IMR-90 (cell line): ENCODE results near the gene GAS5. TPM values are rescaled to one million over a fixed set of nuclear protein-coding genes. Genes with fewer than 3 reads are reported as not detected.

ENCODE experiments used
- ATAC-seq: fragments of 200-7000 bp; cut with Tn5 transposase; 2 replicates; pipeline ENCODE4 v1.9.1; 2020; ENCODE audit warnings: low read depth, mild to moderate bottlenecking, moderate library complexity
- BruUV-seq: library from RNA; stranded (reverse); fragments of 400-500 nt; replicated peaks from 2 replicates; lab custom pipeline; 2021; lab: Mats Ljungman, UMichigan
- CTCF ChIA-PET: fragments of 300-600 bp; formaldehyde crosslinking; extraction: SDS; loops from one replicate; lab custom pipeline; 2021; ENCODE audit warnings: antibody characterized with exemption; lab: Yijun Ruan, JAX
- POLR2A ChIA-PET: fragments of 300-600 bp; sonication (Branson Sonifier 250); formaldehyde crosslinking; loops from one replicate; lab custom pipeline; 2022; ENCODE audit warnings: antibody characterized with exemption; ENCODE audit not compliant: unreplicated experiment; lab: Charles Lee
- DNase-seq: peaks from one replicate; pipeline ENCODE4 v3.0.0; 2013
- H2AFZ ChIP-seq: replicated peaks from 2 replicates; pipeline ENCODE3; 2013; ENCODE audit warnings: low read length, mild to moderate bottlenecking; ENCODE audit not compliant: poor library complexity
- H2AK5ac ChIP-seq: 2 replicates; pipeline ENCODE4 v1.6.1; 2013; ENCODE audit warnings: low read depth, low read length, inconsistent platforms
- H2AK9ac ChIP-seq: replicated peaks from 2 replicates; pipeline ENCODE3; 2013; ENCODE audit warnings: mild to moderate bottlenecking, low read depth, low read length, moderate library complexity; ENCODE audit not compliant: poor library complexity
- H2BK120ac ChIP-seq: 2 replicates; pipeline ENCODE4 v1.6.1; 2013; ENCODE audit warnings: low read depth, low read length, inconsistent platforms
- H2BK15ac ChIP-seq: 3 replicates; pipeline ENCODE4 v1.6.1; 2013; ENCODE audit warnings: low read depth, low read length, inconsistent platforms
- H2BK20ac ChIP-seq: 2 replicates; pipeline ENCODE4 v1.6.1; 2013; ENCODE audit warnings: low read depth, mild to moderate bottlenecking, inconsistent platforms, low read length, moderate library complexity
- H2BK5ac ChIP-seq: 2 replicates; pipeline ENCODE4 v1.6.1; 2013; ENCODE audit warnings: mild to moderate bottlenecking, low read depth, low read length, inconsistent platforms; ENCODE audit not compliant: poor library complexity, severe bottlenecking
- H3K14ac ChIP-seq: replicated peaks from 2 replicates; pipeline ENCODE4 v1.6.1; 2013; ENCODE audit warnings: low read depth, low read length, inconsistent platforms
- H3K18ac ChIP-seq: 2 replicates; pipeline ENCODE4 v1.6.1; 2013; ENCODE audit warnings: low read depth, low read length, control low read depth
- H3K23ac ChIP-seq: 2 replicates; pipeline ENCODE4 v1.6.1; 2013; ENCODE audit warnings: low read depth, low read length, inconsistent platforms
- H3K27ac ChIP-seq: 2 replicates; pipeline ENCODE4 v1.5.1; 2013; ENCODE audit warnings: mild to moderate bottlenecking, control low read depth, low read length; ENCODE audit not compliant: insufficient read depth
- H3K27me3 ChIP-seq: 2 replicates; pipeline ENCODE4 v1.6.1; 2013; ENCODE audit warnings: low read length; ENCODE audit not compliant: control insufficient read depth, insufficient read depth
- H3K36me3 ChIP-seq: 2 replicates; pipeline ENCODE4 v1.6.1; 2013; ENCODE audit warnings: low read length, mixed read lengths; ENCODE audit not compliant: control insufficient read depth, insufficient read depth
- H3K4ac ChIP-seq: 2 replicates; pipeline ENCODE4 v1.6.1; 2013; ENCODE audit warnings: low read depth, low read length, inconsistent platforms
- H3K4me1 ChIP-seq: 2 replicates; pipeline ENCODE4 v1.6.1; 2013; ENCODE audit warnings: low read length, mixed read lengths; ENCODE audit not compliant: control insufficient read depth, insufficient read depth
- H3K4me2 ChIP-seq: 2 replicates; pipeline ENCODE4 v1.6.1; 2013; ENCODE audit warnings: low read depth, mild to moderate bottlenecking, control low read depth, low read length, moderate library complexity
- H3K4me3 ChIP-seq: 2 replicates; pipeline ENCODE4 v1.5.1; 2013; ENCODE audit warnings: low read depth, mild to moderate bottlenecking, control low read depth, low read length, moderate library complexity; ENCODE audit not compliant: insufficient read depth
- H3K56ac ChIP-seq: 2 replicates; pipeline ENCODE4 v1.6.1; 2013; ENCODE audit warnings: low read length, inconsistent platforms; ENCODE audit not compliant: insufficient read depth; ENCODE audit errors: extremely low read depth
- H3K79me1 ChIP-seq, 2 experiments: 2 replicates each; pipeline ENCODE4 v1.6.1; 2013; ENCODE audit warnings: low read length in 2 of 2, inconsistent platforms in 1 of 2, low read depth in 1 of 2
- H3K9ac ChIP-seq: 2 replicates; pipeline ENCODE4 v1.6.1; 2013; ENCODE audit warnings: low read depth, low read length, control low read depth
- H3K9me1 ChIP-seq: 2 replicates; pipeline ENCODE4 v1.6.1; 2013; ENCODE audit warnings: low read length, inconsistent platforms; ENCODE audit not compliant: insufficient read depth
- H3K9me3 ChIP-seq: 2 replicates; pipeline ENCODE4 v1.6.1; 2013; ENCODE audit warnings: low read length; ENCODE audit not compliant: control insufficient read depth, insufficient read depth
- H4K20me1 ChIP-seq: 2 replicates; pipeline ENCODE4 v1.6.1; 2013; ENCODE audit warnings: low read length, inconsistent platforms; ENCODE audit not compliant: insufficient read depth
- H4K5ac ChIP-seq: 2 replicates; pipeline ENCODE4 v1.6.1; 2013; ENCODE audit warnings: mild to moderate bottlenecking, low read depth, low read length, control low read depth
- H4K8ac ChIP-seq, 2 experiments: 2 replicates each; pipeline ENCODE4 v1.6.1; 2013; ENCODE audit warnings: low read depth in 2 of 2, low read length in 2 of 2, control low read depth in 1 of 2, inconsistent platforms in 1 of 2
- H4K91ac ChIP-seq: 2 replicates; pipeline ENCODE4 v1.6.1; 2013; ENCODE audit warnings: low read depth, low read length, inconsistent platforms; ENCODE audit not compliant: insufficient read depth
- BHLHE40 ChIP-seq: fragments of 150-350 bp; IDR thresholded peaks from 2 replicates; pipeline ENCODE4 v1.6.1; 2016; ENCODE audit warnings: mild to moderate bottlenecking, low read depth, low read length
- CEBPB ChIP-seq: IDR thresholded peaks from 2 replicates; pipeline ENCODE4 v1.6.1; 2012; ENCODE audit warnings: low read depth, low read length, improper control_type of control experiment
- CHD1 ChIP-seq: IDR thresholded peaks from 2 replicates; pipeline ENCODE4 v1.6.1; 2012; ENCODE audit warnings: low read depth, low read length, improper control_type of control experiment
- CTCF ChIP-seq: conservative IDR thresholded peaks from 2 replicates; pipeline ENCODE4 v1.5.1; 2012; ENCODE audit warnings: mild to moderate bottlenecking, low read depth, low read length, improper control_type of control experiment
- ELK1 ChIP-seq: fragments of 150-350 bp; IDR thresholded peaks from 2 replicates; pipeline ENCODE4 v1.6.1; 2016; ENCODE audit warnings: low read depth, mild to moderate bottlenecking, low read length, moderate library complexity, borderline replicate concordance
- FOS ChIP-seq: fragments of 150-350 bp; IDR thresholded peaks from 2 replicates; pipeline ENCODE4 v1.6.1; 2016; ENCODE audit warnings: low read depth, low read length
- MAFK ChIP-seq: IDR thresholded peaks from 2 replicates; pipeline ENCODE4 v1.6.1; 2012; ENCODE audit warnings: low read depth, low read length, improper control_type of control experiment
- MAZ ChIP-seq: IDR thresholded peaks from 2 replicates; pipeline ENCODE4 v1.6.1; 2012; ENCODE audit warnings: low read depth, mild to moderate bottlenecking, low read length, improper control_type of control experiment, moderate library complexity, borderline replicate concordance
- MXI1 ChIP-seq: IDR thresholded peaks from 2 replicates; pipeline ENCODE4 v1.6.1; 2012; ENCODE audit warnings: low read depth, mild to moderate bottlenecking, low read length, moderate library complexity, borderline replicate concordance
- NFE2L2 ChIP-seq: fragments of 150-350 bp; IDR thresholded peaks from 2 replicates; pipeline ENCODE4 v1.6.1; 2016; ENCODE audit warnings: low read depth, mild to moderate bottlenecking, low read length
- POLR2A ChIP-seq: IDR thresholded peaks from 2 replicates; pipeline ENCODE4 v1.6.1; 2012; ENCODE audit warnings: mild to moderate bottlenecking, low read depth, low read length
- RAD21 ChIP-seq: IDR thresholded peaks from 2 replicates; pipeline ENCODE4 v1.6.1; 2012; ENCODE audit warnings: low read length, improper control_type of control experiment
- RCOR1 ChIP-seq: IDR thresholded peaks from 2 replicates; pipeline ENCODE4 v1.6.1; 2012; ENCODE audit warnings: mild to moderate bottlenecking, low read length, improper control_type of control experiment; ENCODE audit not compliant: insufficient replicate concordance
- SMC3 ChIP-seq: fragments of 150-350 bp; IDR thresholded peaks from 2 replicates; pipeline ENCODE4 v1.6.1; 2016; ENCODE audit warnings: low read depth, mild to moderate bottlenecking, antibody characterized with exemption, low read length, moderate library complexity
- USF2 ChIP-seq: fragments of 150-350 bp; IDR thresholded peaks from 2 replicates; pipeline ENCODE4 v1.6.1; 2017; ENCODE audit warnings: mild to moderate bottlenecking, antibody characterized with exemption, low read length, low read depth
- WGBS, 2 experiments: methylation state at CpG; one replicate each; pipeline versions ENCODE4 v1.1.5 to v1.1.7; 2013; ENCODE audit warnings: missing lambda C conversion rate in 2 of 2; ENCODE audit not compliant: insufficient read length in 1 of 2; ENCODE audit errors: extremely low coverage in 2 of 2; 5-methylcytosine and 5-hydroxymethylcytosine counted together
- dilution Hi-C: fragments of 300-500 bp; cut with HindIII; formaldehyde crosslinking; loops from one replicate; pipeline ENCODE4 v1.14.3; 2018; ENCODE audit warnings: low sequenced_read_pairs; ENCODE audit not compliant: unreplicated experiment
- in situ Hi-C: fragments of 300-500 bp; cut with MboI; formaldehyde crosslinking; loops from 3 replicates; pipeline ENCODE4 v1.14.3; 2019; ENCODE audit warnings: low sequenced_read_pairs, inconsistent platforms, mixed read lengths
- intact Hi-C: fragments of 100-400 bp; cut with micrococcal nuclease; formaldehyde crosslinking; loops from 2 replicates; pipeline ENCODE4 v1.10.0; 2022
- polyA plus RNA-seq, 3 experiments: library from polyadenylated mRNA; depleted of rRNA; stranded (reverse); fragments of >200 nt; gene quantifications; 2 replicates each; pipeline ENCODE4 v1.2.3, GENCODE V29; 2012; ENCODE audit warnings: low replicate concordance in 1 of 3
- total RNA-seq: library from RNA; depleted of rRNA; stranded (reverse); fragments of >200 nt; gene quantifications from 2 replicates; pipeline ENCODE4 v1.2.3, GENCODE V29; 2012

GAS5 gene
- total and polyA plus RNA-seq, 2 of the 4 experiments (the other 2 are of a cell fraction): 380 to 737 TPM

GRCh38 chr1:173913111-173913510, 45.3 kb upstream of the GAS5 start:
- ATAC-seq: no peak
- intact Hi-C loops (no loop called here), in situ Hi-C loops (no loop called here), dilution Hi-C loops (no loop called here)
- WGBS, 2 experiments: 80% methylated on average over 1 of the region's 3 CpGs; no CpG with 5 or more reads in 1 of the 2 experiments
- DNase-seq: no peak
- Histone ChIP-seq H3K9me1 (no peaks in the 10 kb centered on the region), H4K91ac (no peak overlapping the region), H2BK15ac (no peak overlapping the region), H2AFZ (no peak overlapping the region), H2AK5ac (no peak overlapping the region), H4K8ac (no peak overlapping the region), H2BK120ac (no peak overlapping the region), H3K27ac (no peak overlapping the region), H3K9ac (no peak overlapping the region), H3K4me3 (no peak overlapping the region), H2AK9ac (no peak overlapping the region), H3K18ac (no peak overlapping the region), H3K4ac (no peak overlapping the region), H2BK5ac (no peak overlapping the region), H3K23ac (no peak overlapping the region), H3K27me3 (no peaks in the 10 kb centered on the region), H3K79me1 (no peaks in the 10 kb centered on the region), H3K56ac (no peak overlapping the region), H4K20me1 (no peaks in the 10 kb centered on the region), H3K4me2 (no peak overlapping the region), H3K9me3 (no peaks in the 10 kb centered on the region), H3K36me3 (no peaks in the 10 kb centered on the region), H2BK20ac (no peak overlapping the region), H3K4me1 (no peaks in the 10 kb centered on the region), H4K5ac (no peak overlapping the region), H3K14ac (no peak overlapping the region)
- POLR2A ChIA-PET: no interaction called here
- TF ChIP-seq RCOR1: no peak
- TF ChIP-seq MXI1: no peak
- TF ChIP-seq CEBPB: no peak
- TF ChIP-seq RAD21: no peak
- no peak for TF ChIP-seq POLR2A
- TF ChIP-seq CTCF: no peak
- no peak for TF ChIP-seq USF2
- TF ChIP-seq ELK1: no peak
- no peak for TF ChIP-seq FOS
- no peak for TF ChIP-seq NFE2L2
- no peak for TF ChIP-seq MAZ
- TF ChIP-seq SMC3: no peak
- no peak for TF ChIP-seq MAFK
- TF ChIP-seq CHD1: no peak
- no peak for TF ChIP-seq BHLHE40
- CTCF ChIA-PET: no interaction called here
- BruUV-seq: no TSS peak
